ENCODE measurements around the gene GPR155. TPM values are rescaled to one million over a fixed set of nuclear protein-coding genes. Genes with fewer than 3 reads are reported as not detected.

The GPR155 gene
- total and polyA plus RNA-seq, 7 donors = 1.0 to 9.7 (median 5.1) TPM

- 26 to 39% (median 26%) methylated on average over 13 of the region's 13 CpGs for WGBS, 3 donors
- DNase-seq (peak; percentile 34 to 69), ATAC-seq (peak; percentile 28 to 86 (median 60))
- H3K27me3 ChIP-seq (ENCODE audit: insufficient read depth in 3 of 3, low read length in 2 of 3) = no peaks in the 10 kb centered on the region
- H3K27ac ChIP-seq = peak overlapping the region; percentile 44
- H3K36me3 ChIP-seq (ENCODE audit: insufficient read depth in 1 of 2, low read depth in 1 of 2) = peaks cover 0 to 47% of the 10 kb centered on the region in 2 donors
- no peak for TF ChIP-seq CTCF (IDR thresholded peaks at IDR 0.05)
- intact Hi-C loops (cut with DNase I) = no loop called here
- H3K4me3 ChIP-seq = no peak overlapping the region
- H3K9me3 ChIP-seq = no peaks in the 10 kb centered on the region
- peaks cover 10% of the 10 kb centered on the region for H3K4me1 ChIP-seq
Measured at GRCh38 chr2:174438146-174438886, 48.5 kb downstream of the GPR155 start.

GRCh38 chr2:174436351-174436750 is 50.5 kb downstream of the GPR155 start:
- Histone ChIP-seq H3K27ac (no peak overlapping the region), H3K9me3 (no peaks in the 10 kb centered on the region), H3K27me3 (ENCODE audit: insufficient read depth in 3 of 3, low read length in 2 of 3) (no peaks in the 10 kb centered on the region), H3K4me1 (peaks cover 10% of the 10 kb centered on the region), H3K36me3 (ENCODE audit: insufficient read depth in 1 of 2, low read depth in 1 of 2) (peaks cover 0 to 50% of the 10 kb centered on the region in 2 donors), H3K4me3 (no peak overlapping the region)
- no peak for DNase-seq
- no peak for TF ChIP-seq CTCF (IDR thresholded peaks at IDR 0.05)
- intact Hi-C loops (cut with DNase I) = no loop called here
- ATAC-seq = no peak

GRCh38 chr2:174431902-174432301 is 54.9 kb downstream of the GPR155 start:
- peaks cover 0 to 59% of the 10 kb centered on the region in 2 donors for H3K36me3 ChIP-seq (ENCODE audit: insufficient read depth in 1 of 2, low read depth in 1 of 2)
- no peak overlapping the region for H3K27ac ChIP-seq
- WGBS, 3 donors = 97 to 100% (median 98%) methylated on average over 1 of the region's 1 CpG
- no peaks in the 10 kb centered on the region for H3K9me3 ChIP-seq
- no peaks in the 10 kb centered on the region for H3K27me3 ChIP-seq (ENCODE audit: insufficient read depth in 3 of 3, low read length in 2 of 3)
- ATAC-seq (no peak), DNase-seq (no peak)
- TF ChIP-seq CTCF (IDR thresholded peaks at IDR 0.05) = no peak
- intact Hi-C loops (cut with DNase I) = no loop called here
- H3K4me3 ChIP-seq = no peak overlapping the region
- H3K4me1 ChIP-seq = no peaks in the 10 kb centered on the region

- 65 to 95% (median 94%) methylated on average over 2 of the region's 2 CpGs for WGBS, 3 donors
- intact Hi-C loops (cut with DNase I) = no loop called here
- Histone ChIP-seq H3K27me3 (ENCODE audit: insufficient read depth in 3 of 3, low read length in 2 of 3) (no peaks in the 10 kb centered on the region), H3K4me3 (no peak overlapping the region), H3K4me1 (no peaks in the 10 kb centered on the region), H3K9me3 (no peaks in the 10 kb centered on the region), H3K27ac (no peak overlapping the region), H3K36me3 (ENCODE audit: insufficient read depth in 1 of 2, low read depth in 1 of 2) (peaks cover 0 to 44% of the 10 kb centered on the region in 2 donors)
- DNase-seq = no peak
- no peak for TF ChIP-seq CTCF (IDR thresholded peaks at IDR 0.05)
- ATAC-seq = no peak
Measured at GRCh38 chr2:174430066-174430465, 56.8 kb downstream of the GPR155 start.

GRCh38 chr2:174428214-174428613 is 58.6 kb downstream of the GPR155 start:
- H3K27ac ChIP-seq = no peak overlapping the region
- no peaks in the 10 kb centered on the region for H3K9me3 ChIP-seq
- H3K4me3 ChIP-seq = no peak overlapping the region
- H3K36me3 ChIP-seq (ENCODE audit: insufficient read depth in 1 of 2, low read depth in 1 of 2) = peaks cover 0 to 45% of the 10 kb centered on the region in 2 donors
- intact Hi-C loops (cut with DNase I) = no loop called here
- ATAC-seq (no peak), DNase-seq (no peak)
- TF ChIP-seq CTCF (IDR thresholded peaks at IDR 0.05) = no peak
- 92 to 98% (median 96%) methylated on average over 1 of the region's 1 CpG for whole genome bisulfite sequencing, 3 donors
- no peaks in the 10 kb centered on the region for H3K4me1 ChIP-seq
- H3K27me3 ChIP-seq (ENCODE audit: insufficient read depth in 3 of 3, low read length in 2 of 3) = no peaks in the 10 kb centered on the region

Measured in psoas muscle (tissue), 8 donors.